BLaER1 treated with 17β-estradiol and CSF1 and Interleukin-3, amounts not matched to agents 10 nM and 100 nM (cell line): ENCODE measurements around the gene GOLT1A.
"Not testable (repeated sequence)": the region's sequence is repeated elsewhere in the genome, so short reads cannot be mapped to it uniquely, and the experiment has no call there.

Source experiments
- H3K27ac ChIP-seq, 11 experiments: shearing (Covaris generic); formaldehyde crosslinking; 2 replicates each; pipeline ENCODE4 v1.8.1; 2022
- H3K27me3 ChIP-seq, 11 experiments: shearing (Covaris generic); formaldehyde crosslinking; 2 replicates each; pipeline ENCODE4 v1.8.1; 2022
- H3K36me3 ChIP-seq, 11 experiments: shearing (Covaris generic); formaldehyde crosslinking; 2 replicates each; pipeline ENCODE4 v1.8.1; 2022
- H3K4me1 ChIP-seq, 10 experiments: shearing (Covaris generic); formaldehyde crosslinking; 2 replicates each; pipeline ENCODE4 v1.8.1; 2022
- H3K4me2 ChIP-seq, 11 experiments: shearing (Covaris generic); formaldehyde crosslinking; 2 replicates each; pipeline ENCODE4 v1.8.1; 2022
- H3K4me3 ChIP-seq, 10 experiments: shearing (Covaris generic); formaldehyde crosslinking; 2 replicates each; pipeline ENCODE4 v1.8.1; 2022
- H3K9ac ChIP-seq, 11 experiments: shearing (Covaris generic); formaldehyde crosslinking; 2 replicates each; pipeline ENCODE4 v1.8.1; 2022
- H3K9me3 ChIP-seq, 11 experiments: shearing (Covaris generic); formaldehyde crosslinking; replicated peaks in 1 of 11; 2 replicates each; pipeline ENCODE4 v1.8.1; 2022
- H4K20me1 ChIP-seq, 11 experiments: shearing (Covaris generic); formaldehyde crosslinking; 2 replicates each; pipeline ENCODE4 v1.8.1; 2022
- Cebpa-rat ChIP-seq, 11 experiments: shearing (Covaris generic); IDR thresholded peaks; 2 replicates each; pipeline ENCODE4 v1.8.1; 2022

GOLT1A gene

DNA sequence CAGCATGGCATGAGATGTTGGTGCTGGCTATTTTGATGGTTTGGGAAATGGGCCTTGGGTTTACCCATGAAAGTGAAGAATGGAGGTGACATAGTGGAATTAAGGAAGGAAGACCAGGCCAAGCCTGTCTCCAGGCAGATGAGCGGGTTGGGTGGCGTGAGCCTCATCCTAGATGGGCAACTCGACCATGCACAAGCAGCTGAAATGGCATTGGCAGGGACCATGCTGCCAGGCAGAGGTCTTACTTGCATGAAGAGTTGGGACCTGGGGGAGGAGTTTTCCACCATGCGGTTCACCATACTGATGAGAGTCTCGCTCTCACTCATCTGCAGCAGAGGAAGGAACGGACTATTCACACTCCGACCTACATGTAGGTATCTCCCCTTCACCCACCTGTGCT, 37.5 kb upstream of the GOLT1A start:
- H3K4me2 ChIP-seq, result no peak overlapping the region
- H3K27me3 ChIP-seq, result no peaks in the 10 kb centered on the region
- no peaks in the 10 kb centered on the region for H3K36me3 ChIP-seq
- H3K4me3 ChIP-seq, result no peak overlapping the region
- peaks cover 0 to 21% (median 15%) of the 10 kb centered on the region in 10 experiments; a peak in 15 of 20 replicates for H3K4me1 ChIP-seq
- H3K9ac ChIP-seq, result no peak overlapping the region
- no peak for TF ChIP-seq Cebpa-rat (IDR thresholded peaks at IDR 0.05)
- H3K9me3 ChIP-seq, result no peaks in the 10 kb centered on the region
- no peaks in the 10 kb centered on the region for H4K20me1 ChIP-seq
- no peak overlapping the region for H3K27ac ChIP-seq

- Histone ChIP-seq H3K4me3 (no peak overlapping the region), H3K4me2 (no peak overlapping the region), H3K36me3 (no peaks in the 10 kb centered on the region), H4K20me1 (no peaks in the 10 kb centered on the region), H3K27ac (no peak overlapping the region), H3K4me1 (peaks cover 0 to 17% (median 13%) of the 10 kb centered on the region in 10 experiments; a peak in 15 of 20 replicates), H3K27me3 (no peaks in the 10 kb centered on the region), H3K9me3 (no peaks in the 10 kb centered on the region), H3K9ac (no peak overlapping the region)
- no peak for TF ChIP-seq Cebpa-rat (IDR thresholded peaks at IDR 0.05)
These were observed 36.7 kb upstream of the GOLT1A start for GRCh38 chr1:204250428-204251030.

GRCh38 chr1:204249736-204250427, 36.1 kb upstream of the GOLT1A start:
- no peaks in the 10 kb centered on the region for H3K9me3 ChIP-seq
- no peak overlapping the region for H3K9ac ChIP-seq
- no peaks in the 10 kb centered on the region for H3K36me3 ChIP-seq
- H3K27me3 ChIP-seq, result no peaks in the 10 kb centered on the region
- H3K27ac ChIP-seq, result no peak overlapping the region
- H4K20me1 ChIP-seq, result no peaks in the 10 kb centered on the region
- no peak overlapping the region for H3K4me2 ChIP-seq
- peaks cover 0 to 11% (median 7%) of the 10 kb centered on the region in 10 experiments; a peak in 14 of 20 replicates for H3K4me1 ChIP-seq
- TF ChIP-seq Cebpa-rat (IDR thresholded peaks at IDR 0.05), result no peak
- no peak overlapping the region for H3K4me3 ChIP-seq

DNA sequence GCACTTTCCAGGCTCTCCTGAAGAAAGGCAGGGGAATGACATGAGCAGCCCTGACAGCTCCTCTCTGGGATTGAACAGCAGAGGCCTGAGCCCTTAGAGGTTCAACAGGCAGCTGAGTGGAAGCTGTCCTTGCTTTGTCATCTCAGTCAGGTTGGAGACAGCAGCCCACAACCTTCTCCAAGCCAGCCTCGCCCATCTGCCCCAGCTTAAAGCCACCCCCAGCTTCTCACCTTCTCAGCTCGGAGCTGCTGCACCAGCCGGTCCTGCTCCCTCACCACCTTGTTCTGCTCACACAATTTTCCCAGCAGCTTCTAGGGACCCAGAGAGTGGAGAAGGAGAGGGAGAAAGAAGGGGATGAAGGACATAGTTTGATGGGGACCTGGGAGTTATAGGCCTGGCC, 35.2 kb upstream of the GOLT1A start:
- Histone ChIP-seq H3K9me3 (no peaks in the 10 kb centered on the region), H3K36me3 (no peaks in the 10 kb centered on the region), H3K4me1 (peaks cover 0 to 5% (median 2%) of the 10 kb centered on the region in 10 experiments; a peak in 12 of 20 replicates), H3K27ac (no peak overlapping the region), H3K4me3 (no peak overlapping the region), H4K20me1 (no peaks in the 10 kb centered on the region), H3K27me3 (no peaks in the 10 kb centered on the region), H3K4me2 (no peak overlapping the region), H3K9ac (no peak overlapping the region)
- no peak for TF ChIP-seq Cebpa-rat (IDR thresholded peaks at IDR 0.05)

GRCh38 chr1:204246876-204247275, 33.1 kb upstream of the GOLT1A start:
- Histone ChIP-seq H3K36me3 (no peaks in the 10 kb centered on the region), H3K4me2 (no peak overlapping the region), H3K4me3 (no peak overlapping the region), H3K9ac (no peak overlapping the region), H4K20me1 (no peaks in the 10 kb centered on the region), H3K27ac (no peak overlapping the region), H3K9me3 (no peaks in the 10 kb centered on the region), H3K4me1 (no peaks in the 10 kb centered on the region), H3K27me3 (no peaks in the 10 kb centered on the region)
- no peak for TF ChIP-seq Cebpa-rat (IDR thresholded peaks at IDR 0.05)

- no peak overlapping the region for H3K4me2 ChIP-seq
- TF ChIP-seq Cebpa-rat (IDR thresholded peaks at IDR 0.05), result no peak
- no peaks in the 10 kb centered on the region for H3K27me3 ChIP-seq
- no peaks in the 10 kb centered on the region for H3K36me3 ChIP-seq
- no peak overlapping the region for H3K9ac ChIP-seq
- H3K4me3 ChIP-seq, result no peak overlapping the region
- H3K4me1 ChIP-seq, result peaks cover 0 to 8% (median 0%) of the 10 kb centered on the region in 10 experiments; a peak in 2 of 20 replicates
- H4K20me1 ChIP-seq, result no peaks in the 10 kb centered on the region
- H3K27ac ChIP-seq, result no peak overlapping the region
- H3K9me3 ChIP-seq, result no peaks in the 10 kb centered on the region
These were observed 29.1 kb upstream of the GOLT1A start for GRCh38 chr1:204242920-204243319.

- Histone ChIP-seq H3K27ac (no peak overlapping the region), H3K4me1 (peaks cover 0 to 8% (median 0%) of the 10 kb centered on the region in 10 experiments; a peak in 2 of 20 replicates), H3K36me3 (no peaks in the 10 kb centered on the region), H3K4me2 (no peak overlapping the region), H3K4me3 (no peak overlapping the region), H4K20me1 (no peaks in the 10 kb centered on the region), H3K27me3 (no peaks in the 10 kb centered on the region), H3K9me3 (0 out of 22 replicates have a peak, but pooled peaks cover 0 to 2% (median 0%) of the 10 kb centered on the region in 11 experiments), H3K9ac (no peak overlapping the region)
- TF ChIP-seq Cebpa-rat (IDR thresholded peaks at IDR 0.05), result no peak
These were observed 28.1 kb upstream of the GOLT1A start for GRCh38 chr1:204241914-204242313.

- Histone ChIP-seq H4K20me1 (no peaks in the 10 kb centered on the region), H3K4me3 (no peak overlapping the region), H3K4me2 (peak overlapping the region in 1 of 11 experiments; percentile 3; a peak in 1 of 22 replicates), H3K9me3 (peaks cover 0 to 10% (median 7%) of the 10 kb centered on the region in 11 experiments; a peak in 11 of 22 replicates), H3K4me1 (peaks cover 0 to 8% (median 0%) of the 10 kb centered on the region in 10 experiments; a peak in 2 of 20 replicates), H3K27me3 (no peaks in the 10 kb centered on the region), H3K36me3 (no peaks in the 10 kb centered on the region), H3K9ac (no peak overlapping the region), H3K27ac (no peak overlapping the region)
- TF ChIP-seq Cebpa-rat (IDR thresholded peaks at IDR 0.05), result no peak
These were observed 27.3 kb upstream of the GOLT1A start for GRCh38 chr1:204241050-204241449.

DNA sequence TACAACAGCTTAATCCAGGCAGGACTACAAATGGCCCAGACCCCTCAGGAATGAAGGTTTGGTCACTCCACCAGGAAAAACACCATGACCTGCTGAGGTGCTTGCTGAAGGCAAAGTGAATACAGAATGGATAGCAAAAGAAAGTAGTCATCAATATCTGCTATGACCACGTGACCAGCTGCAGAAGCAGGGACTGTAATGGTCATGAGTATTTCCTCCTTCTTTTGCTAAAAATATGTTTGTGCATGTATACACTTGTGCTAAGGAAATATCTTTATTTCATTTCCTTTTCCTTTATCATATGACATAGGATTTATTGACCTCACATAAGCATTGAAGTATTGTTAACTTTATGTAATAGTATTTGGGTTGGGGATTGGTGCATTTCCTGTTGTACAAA, 26.4 kb upstream of the GOLT1A start:
- Histone ChIP-seq H3K27me3 (no peaks in the 10 kb centered on the region), H4K20me1 (no peaks in the 10 kb centered on the region), H3K9ac (no peak overlapping the region), H3K36me3 (no peaks in the 10 kb centered on the region), H3K27ac (no peak overlapping the region), H3K4me3 (no peak overlapping the region), H3K9me3 (peaks cover 0 to 18% (median 11%) of the 10 kb centered on the region in 11 experiments; a peak in 11 of 22 replicates), H3K4me1 (peaks cover 0 to 8% (median 0%) of the 10 kb centered on the region in 10 experiments; a peak in 2 of 20 replicates), H3K4me2 (peak overlapping the region in 2 of 11 experiments; percentile 47 to 59; a peak in 2 of 22 replicates)
- no peak for TF ChIP-seq Cebpa-rat (IDR thresholded peaks at IDR 0.05)

DNA sequence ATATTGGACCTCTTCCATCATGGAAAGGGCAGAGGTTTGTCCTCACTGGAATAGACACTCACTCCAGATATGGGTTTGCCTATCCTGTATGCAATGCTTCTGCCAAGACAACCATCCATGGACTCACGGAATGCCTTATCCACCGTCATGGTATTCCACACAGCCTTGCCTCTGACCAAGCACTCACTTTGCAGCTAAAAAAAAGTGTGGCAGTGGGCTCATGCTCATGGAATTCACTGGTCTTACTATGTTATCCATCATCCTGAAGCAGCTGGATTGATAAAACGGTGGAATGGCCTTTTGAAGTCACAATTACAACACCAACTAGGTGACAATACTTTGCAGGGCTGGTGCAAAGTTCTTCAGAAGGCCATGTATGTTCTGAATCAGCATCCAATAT, 25.6 kb upstream of the GOLT1A start:
- not testable (repeated sequence) for H3K27me3 ChIP-seq, H3K4me3 ChIP-seq, H3K27ac ChIP-seq, H3K36me3 ChIP-seq, H3K9ac ChIP-seq, H3K4me2 ChIP-seq, H4K20me1 ChIP-seq, H3K4me1 ChIP-seq
- peaks cover 0 to 18% (median 11%) of the 10 kb centered on the region in 11 experiments; a peak in 11 of 22 replicates for H3K9me3 ChIP-seq

GRCh38 chr1:204238520-204238919, 24.7 kb upstream of the GOLT1A start:
- H3K27me3 ChIP-seq, H3K4me1 ChIP-seq, H3K36me3 ChIP-seq, H3K27ac ChIP-seq, H3K4me2 ChIP-seq, H3K4me3 ChIP-seq, H4K20me1 ChIP-seq, H3K9ac ChIP-seq: not testable (repeated sequence)
- peaks cover 0 to 18% (median 11%) of the 10 kb centered on the region in 11 experiments; a peak in 11 of 22 replicates for H3K9me3 ChIP-seq

GRCh38 chr1:204237515-204237914, 23.7 kb upstream of the GOLT1A start:
- H3K36me3 ChIP-seq, H3K4me3 ChIP-seq, H3K27ac ChIP-seq, H3K9ac ChIP-seq, H3K4me1 ChIP-seq, H3K4me2 ChIP-seq, H4K20me1 ChIP-seq, H3K27me3 ChIP-seq: not testable (repeated sequence)
- peaks cover 0 to 18% (median 11%) of the 10 kb centered on the region in 11 experiments; a peak in 13 of 22 replicates for H3K9me3 ChIP-seq
